Neutrophil (primary cell): ENCODE results near the gene HTD2.

ENCODE experiments used
- H3K27ac ChIP-seq: fragments of 200-600 bp; sonication (generic); 2 replicates; pipeline ENCODE4 v1.5.1; 2016; ENCODE audit warnings: mild to moderate bottlenecking, moderate library complexity
- H3K27me3 ChIP-seq: fragments of 200-600 bp; sonication (generic); 2 replicates; pipeline ENCODE4 v1.6.0; 2016; ENCODE audit warnings: mild to moderate bottlenecking
- H3K36me3 ChIP-seq: fragments of 200-600 bp; sonication (generic); 2 replicates; pipeline ENCODE4 v1.5.1; 2017
- H3K4me1 ChIP-seq, 2 experiments: fragments of 200-600 bp in 1 of 2; sonication (generic) in 1 of 2; 1 replicate in 1 of 2; 2 replicates in 1 of 2; pipeline versions ENCODE4 v1.5.1 to v1.6.1; 2013 to 2016; ENCODE audit warnings: low read depth in 1 of 2, low read length in 1 of 2, mild to moderate bottlenecking in 1 of 2, moderate library complexity in 1 of 2; ENCODE audit not compliant: control insufficient read depth in 1 of 2, insufficient read depth in 1 of 2
- H3K4me3 ChIP-seq, 2 experiments: fragments of 200-600 bp in 1 of 2; sonication (generic) in 1 of 2; 1 replicate in 1 of 2; 2 replicates in 1 of 2; pipeline ENCODE4 v1.5.1; 2013 to 2016; ENCODE audit warnings: low read depth in 1 of 2, low read length in 1 of 2, mild to moderate bottlenecking in 1 of 2, moderate library complexity in 1 of 2
- H3K9me3 ChIP-seq: fragments of 200-600 bp; sonication (generic); 2 replicates; pipeline ENCODE4 v1.5.1; 2016
- TF ChIP-seq, protein P1 (sequence below): fragments of 200-600 bp; sonication (generic); IDR thresholded peaks from 2 replicates; pipeline ENCODE4 v1.5.1; 2016; ENCODE audit warnings: antibody characterized with exemption

The HTD2 gene

DNA sequence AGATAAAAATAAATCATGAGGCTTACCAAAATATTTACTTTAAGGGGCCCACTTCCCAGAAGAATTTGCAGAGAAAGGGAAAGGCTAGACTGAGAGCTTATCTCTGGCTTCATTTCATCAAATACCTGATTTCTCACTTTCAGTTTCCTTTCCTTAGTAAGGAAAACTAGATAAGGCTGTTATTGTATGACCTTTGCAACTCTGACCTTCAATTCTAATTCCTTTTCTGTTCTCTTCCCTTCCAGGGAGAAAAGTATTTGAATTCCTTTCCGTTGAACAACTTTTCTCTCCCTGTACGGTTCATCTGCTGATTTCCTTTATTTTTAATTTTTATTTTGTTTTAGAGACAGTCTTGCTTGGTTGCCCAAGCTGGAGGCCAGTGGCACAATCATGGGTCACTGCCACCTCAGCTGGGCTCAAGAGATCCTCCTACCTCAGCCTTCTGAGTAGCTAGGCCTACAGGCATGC is 19.2 kb downstream of the HTD2 start:
- Histone ChIP-seq H3K4me3 (no peak overlapping the region), H3K27ac (no peak overlapping the region)

DNA sequence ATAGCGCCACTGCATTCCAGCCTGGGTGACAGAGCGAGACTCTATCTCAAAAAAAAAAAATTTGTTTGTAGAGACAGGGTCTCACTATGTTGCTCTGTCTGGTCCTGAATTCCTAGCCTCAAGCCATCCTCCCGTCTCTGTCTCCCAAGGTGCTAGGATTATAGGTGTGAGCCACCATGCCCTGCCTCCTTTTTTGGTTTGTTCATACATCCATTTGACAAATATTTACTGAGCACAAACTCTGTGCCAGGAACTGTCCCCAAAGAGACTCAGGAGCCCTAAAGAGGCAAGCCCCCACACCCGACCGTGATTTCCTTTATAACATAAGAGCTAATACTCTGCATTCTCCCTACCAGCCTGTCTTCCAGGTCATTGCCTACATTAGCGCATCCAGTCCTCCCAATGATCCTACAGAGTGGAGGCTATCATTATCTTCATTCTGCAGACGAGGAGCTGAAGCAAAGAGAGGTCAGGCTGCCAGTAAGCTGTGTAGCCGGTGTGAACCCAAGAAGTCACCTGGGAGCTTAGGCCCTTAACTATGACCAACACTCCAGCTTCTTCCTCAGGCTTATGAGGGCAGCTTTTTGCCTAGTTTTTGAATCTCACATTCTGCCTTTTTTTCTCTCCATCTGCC is 20.1 kb downstream of the HTD2 start:
- TF ChIP-seq, protein P1, sequence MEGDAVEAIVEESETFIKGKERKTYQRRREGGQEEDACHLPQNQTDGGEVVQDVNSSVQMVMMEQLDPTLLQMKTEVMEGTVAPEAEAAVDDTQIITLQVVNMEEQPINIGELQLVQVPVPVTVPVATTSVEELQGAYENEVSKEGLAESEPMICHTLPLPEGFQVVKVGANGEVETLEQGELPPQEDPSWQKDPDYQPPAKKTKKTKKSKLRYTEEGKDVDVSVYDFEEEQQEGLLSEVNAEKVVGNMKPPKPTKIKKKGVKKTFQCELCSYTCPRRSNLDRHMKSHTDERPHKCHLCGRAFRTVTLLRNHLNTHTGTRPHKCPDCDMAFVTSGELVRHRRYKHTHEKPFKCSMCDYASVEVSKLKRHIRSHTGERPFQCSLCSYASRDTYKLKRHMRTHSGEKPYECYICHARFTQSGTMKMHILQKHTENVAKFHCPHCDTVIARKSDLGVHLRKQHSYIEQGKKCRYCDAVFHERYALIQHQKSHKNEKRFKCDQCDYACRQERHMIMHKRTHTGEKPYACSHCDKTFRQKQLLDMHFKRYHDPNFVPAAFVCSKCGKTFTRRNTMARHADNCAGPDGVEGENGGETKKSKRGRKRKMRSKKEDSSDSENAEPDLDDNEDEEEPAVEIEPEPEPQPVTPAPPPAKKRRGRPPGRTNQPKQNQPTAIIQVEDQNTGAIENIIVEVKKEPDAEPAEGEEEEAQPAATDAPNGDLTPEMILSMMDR = no peak
- Histone ChIP-seq H3K27me3 (no peaks in the 10 kb centered on the region), H3K27ac (no peak overlapping the region), H3K36me3 (no peaks in the 10 kb centered on the region), H3K4me1 (no peaks in the 10 kb centered on the region), H3K4me3 (no peak overlapping the region), H3K9me3 (no peaks in the 10 kb centered on the region)

More for the DNA sequence above, 19.2 kb downstream of the HTD2 start:
- Histone ChIP-seq H3K4me1 (peaks cover 0 to 4% of the 10 kb centered on the region in 2 experiments), H3K36me3 (no peaks in the 10 kb centered on the region), H3K9me3 (no peaks in the 10 kb centered on the region), H3K27me3 (no peaks in the 10 kb centered on the region)
- TF ChIP-seq, protein P1 = no peak

DNA sequence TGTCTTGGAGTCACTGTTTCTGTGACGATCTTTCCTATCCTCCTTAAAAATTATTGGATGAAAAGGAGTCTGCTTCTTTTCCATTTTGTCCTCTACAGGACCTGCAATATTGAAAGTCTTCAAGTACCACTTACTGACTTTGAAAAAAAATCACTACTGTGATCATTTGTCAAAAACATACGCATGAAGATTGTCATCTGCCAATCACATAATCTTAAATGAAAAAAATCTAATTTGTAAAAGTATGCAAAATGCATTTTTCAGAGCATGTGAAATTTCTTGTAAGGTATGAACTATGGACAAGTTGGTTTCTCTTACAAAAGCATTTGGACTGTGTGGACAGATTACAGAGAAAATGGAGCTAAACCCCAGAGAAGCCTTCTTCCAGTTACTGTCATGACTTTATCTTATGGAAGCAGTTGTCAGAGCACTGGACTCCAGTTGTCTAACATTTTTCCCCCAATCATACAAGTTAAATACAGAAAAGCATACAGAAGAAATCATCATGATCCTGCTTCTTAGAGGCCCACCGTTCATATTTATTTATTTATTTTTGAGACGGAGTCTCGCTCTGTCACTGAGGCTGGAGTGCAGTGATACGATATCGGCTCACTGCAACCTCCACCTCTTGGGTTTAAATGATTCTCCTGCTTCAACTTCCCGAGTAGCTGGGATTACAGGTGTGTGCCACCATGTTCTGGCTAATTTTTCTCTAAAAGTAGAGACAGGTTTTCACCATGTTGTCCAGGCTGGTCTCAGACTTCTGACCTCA is 23.0 kb downstream of the HTD2 start:
- Histone ChIP-seq H3K27ac (no peak overlapping the region), H3K27me3 (no peaks in the 10 kb centered on the region), H3K4me1 (peaks cover 12 to 15% of the 10 kb centered on the region in 2 experiments), H3K9me3 (no peaks in the 10 kb centered on the region), H3K36me3 (no peaks in the 10 kb centered on the region), H3K4me3 (no peak overlapping the region)
- TF ChIP-seq, protein P1 = no peak

DNA sequence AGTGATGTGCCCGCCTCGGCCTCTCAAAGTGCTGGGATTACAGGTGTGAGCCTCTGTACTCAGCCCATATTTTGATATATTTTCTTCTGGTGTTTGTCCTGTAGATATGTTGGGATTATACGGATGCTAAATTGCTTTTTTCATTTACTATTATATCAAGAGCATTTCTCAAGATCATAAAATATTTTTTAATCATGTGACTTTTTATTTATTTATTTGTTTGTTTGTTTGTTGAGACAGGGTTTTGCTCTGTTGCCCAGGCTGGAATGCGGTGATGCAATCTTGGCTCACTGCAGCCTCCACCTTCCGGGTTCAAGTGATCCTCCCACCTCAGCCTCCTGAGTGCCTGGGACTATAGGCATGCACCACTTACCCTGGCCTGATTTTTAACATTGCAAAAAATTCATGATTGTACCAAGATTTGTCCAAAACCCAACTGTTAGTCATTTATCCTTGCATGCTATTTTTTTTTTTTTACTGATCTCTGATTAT is 23.6 kb downstream of the HTD2 start:
- Histone ChIP-seq H3K27ac (no peak overlapping the region), H3K9me3 (no peaks in the 10 kb centered on the region), H3K4me1 (peaks cover 19% of the 10 kb centered on the region in 2 experiments), H3K27me3 (no peaks in the 10 kb centered on the region), H3K4me3 (no peak overlapping the region), H3K36me3 (no peaks in the 10 kb centered on the region)
- TF ChIP-seq, protein P1 = no peak

DNA sequence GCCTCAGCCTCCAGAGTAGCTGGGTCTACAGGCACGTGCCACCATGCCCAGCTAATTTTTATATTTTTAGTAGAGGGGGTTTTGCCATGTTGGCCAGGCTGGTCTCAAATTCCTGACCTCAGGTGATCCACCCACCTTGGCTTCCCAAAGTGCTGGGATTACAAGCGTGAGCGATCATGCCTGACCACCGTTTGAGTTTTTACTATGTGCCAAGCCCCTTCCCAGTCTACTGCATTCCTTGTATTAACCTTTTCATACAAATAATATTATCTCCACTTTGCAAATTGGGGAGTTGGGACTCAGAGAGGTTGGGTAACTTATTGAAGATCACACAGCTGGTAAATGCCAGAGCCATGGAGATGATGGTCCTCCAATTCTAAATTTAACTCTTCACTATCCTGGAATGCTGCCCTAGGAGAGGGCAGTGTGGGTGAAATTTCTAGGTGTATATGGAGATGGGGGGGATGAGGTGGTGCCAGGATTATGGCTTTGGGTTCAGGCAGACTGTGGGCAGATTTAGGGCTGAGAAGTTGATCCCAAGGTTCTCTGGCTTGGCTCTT is 25.4 kb downstream of the HTD2 start:
- Histone ChIP-seq H3K4me3 (no peak overlapping the region), H3K27ac (no peak overlapping the region), H3K27me3 (no peaks in the 10 kb centered on the region), H3K9me3 (no peaks in the 10 kb centered on the region), H3K36me3 (no peaks in the 10 kb centered on the region), H3K4me1 (peaks cover 33 to 36% of the 10 kb centered on the region in 2 experiments)
- TF ChIP-seq, protein P1 = no peak
